ENCODE data around the gene TPK1. TPM values are rescaled to one million over a fixed set of nuclear protein-coding genes. Genes with fewer than 3 reads are reported as not detected.

The TPK1 gene
- total RNA-seq, 1 donor from 2014 or later: 2.2 TPM

GRCh38 chr7:144747936-144748335 lies 87.9 kb downstream of the TPK1 start:
- H3K4me3 ChIP-seq (ENCODE audit: low read depth, low read length): no peak overlapping the region
- TF ChIP-seq CTCF (conservative IDR thresholded peaks at IDR 0.05; ENCODE audit: low read depth, low read length): no peak
- DNase-seq (ENCODE audit: low read depth): no peak

- no peak overlapping the region for H3K4me3 ChIP-seq (ENCODE audit: low read depth, low read length)
- TF ChIP-seq CTCF (conservative IDR thresholded peaks at IDR 0.05; ENCODE audit: low read depth, low read length): peak; percentile 81
- no peak for DNase-seq (ENCODE audit: low read depth)
Observed at GRCh38 chr7:144738708-144739314, 97.0 kb downstream of the TPK1 start.

- no peak for DNase-seq (ENCODE audit: low read depth)
- no peak for TF ChIP-seq CTCF (conservative IDR thresholded peaks at IDR 0.05; ENCODE audit: low read depth, low read length)
Observed at GRCh38 chr7:144738146-144738545, 97.7 kb downstream of the TPK1 start.

GRCh38 chr7:144736880-144737493 lies 98.9 kb downstream of the TPK1 start:
- DNase-seq (ENCODE audit: low read depth): no peak
- no peak for TF ChIP-seq CTCF (conservative IDR thresholded peaks at IDR 0.05; ENCODE audit: low read depth, low read length)
- no peak overlapping the region for H3K4me3 ChIP-seq (ENCODE audit: low read depth, low read length)

More at GRCh38 chr7:144738146-144738545, 97.7 kb downstream of the TPK1 start:
- no peak overlapping the region for H3K4me3 ChIP-seq (ENCODE audit: low read depth, low read length)

- no peak overlapping the region for H3K4me3 ChIP-seq (ENCODE audit: low read depth, low read length)
- no peak for DNase-seq (ENCODE audit: low read depth)
- no peak for TF ChIP-seq CTCF (conservative IDR thresholded peaks at IDR 0.05; ENCODE audit: low read depth, low read length)
Observed at GRCh38 chr7:144735505-144736276, 100.2 kb downstream of the TPK1 start.

- no peak overlapping the region for H3K4me3 ChIP-seq (ENCODE audit: low read depth, low read length)
- DNase-seq (ENCODE audit: low read depth): no peak
- no peak for TF ChIP-seq CTCF (conservative IDR thresholded peaks at IDR 0.05; ENCODE audit: low read depth, low read length)
Observed at GRCh38 chr7:144731661-144732351, 104.0 kb downstream of the TPK1 start.

All from epithelial cell of proximal tubule (primary cell).